Lung (tissue), 12 donors: ENCODE measurements around the gene KIAA1143. TPM values are rescaled to one million over a fixed set of nuclear protein-coding genes. Genes with fewer than 3 reads are reported as not detected.

Source experiments
- ATAC-seq: fragments of 200-7000 bp; cut with Tn5 transposase; one replicate; pipeline ENCODE4 v1.9.1; 2020; ENCODE audit warnings: moderate number of reproducible peaks; ENCODE audit not compliant: insufficient read depth, low FRiP score
- DNase-seq, 3 donors: peaks; one replicate each; pipeline ENCODE4 v3.0.0-alpha.2; 2013 to 2017
- H3K27ac ChIP-seq, 2 donors: one replicate each; pipeline ENCODE4 v1.5.1; 2013; ENCODE audit warnings: mild to moderate bottlenecking in 2 of 2, moderate library complexity in 2 of 2, control low read depth in 1 of 2, inconsistent platforms in 1 of 2, low read depth in 1 of 2, low read length in 1 of 2
- H3K27me3 ChIP-seq, 3 donors: one replicate each; pipeline ENCODE4 v1.5.1; 2013; ENCODE audit warnings: low read length in 2 of 3; ENCODE audit not compliant: control insufficient read depth in 3 of 3, insufficient read depth in 3 of 3
- H3K36me3 ChIP-seq, 4 donors: one replicate each; pipeline ENCODE4 v1.5.1; 2013; ENCODE audit warnings: low read length in 4 of 4, mild to moderate bottlenecking in 1 of 4, moderate library complexity in 1 of 4; ENCODE audit not compliant: control insufficient read depth in 4 of 4, insufficient read depth in 4 of 4
- H3K4me1 ChIP-seq, 5 donors: one replicate each; pipeline ENCODE4 v1.5.1; 2013; ENCODE audit warnings: low read length in 5 of 5, mild to moderate bottlenecking in 2 of 5, moderate library complexity in 1 of 5; ENCODE audit not compliant: control insufficient read depth in 5 of 5, insufficient read depth in 5 of 5
- H3K4me3 ChIP-seq: one replicate; pipeline ENCODE4 v1.5.1; 2013; ENCODE audit warnings: mild to moderate bottlenecking, control low read depth, moderate library complexity
- H3K9ac ChIP-seq, 2 donors: one replicate each; pipeline ENCODE4 v1.5.1; 2013; ENCODE audit warnings: low read length in 2 of 2, control low read depth in 1 of 2; ENCODE audit not compliant: insufficient read depth in 1 of 2
- H3K9me3 ChIP-seq, 4 donors: one replicate each; pipeline ENCODE4 v1.5.1; 2013; ENCODE audit warnings: low read length in 3 of 4, mild to moderate bottlenecking in 1 of 4, moderate library complexity in 1 of 4; ENCODE audit not compliant: control insufficient read depth in 4 of 4, insufficient read depth in 3 of 4
- CTCF ChIP-seq: IDR thresholded peaks from 2 replicates; pipeline ENCODE4 v1.5.1; 2012; ENCODE audit warnings: mild to moderate bottlenecking; ENCODE audit errors: control extremely low read depth, extremely low read depth
- WGBS, 2 donors: extraction: QIAGEN DNeasy Blood & Tissue Kit; methylation state at CpG; one replicate each; pipeline ENCODE4 v1.1.7; 2013; 5-methylcytosine and 5-hydroxymethylcytosine counted together
- polyA plus RNA-seq, 2 donors: library from polyadenylated mRNA; stranded (reverse); fragments of 200-250 nt; gene quantifications; one replicate each; pipeline ENCODE4 v1.2.1, GENCODE V29; 2013
- total RNA-seq, 2 donors: library from RNA; depleted of rRNA in 1 of 2; stranded (reverse); fragments of >200 nt in 1 of 2; gene quantifications; one replicate each; pipeline ENCODE4 v1.2.1, GENCODE V29; 2014 to 2021
- donor health status: control.
- donor health status: control.
- donor health status: Bipolar disorder and iron deficiency.
- donor health status: healthy.
- donor health status: DM: yes; HTN: yes; CAD: no.

KIAA1143 gene
- total and polyA plus RNA-seq, 4 donors, result 9.3 to 27.5 (median 15.5) TPM

- Histone ChIP-seq H3K27ac (peak within 1 kb of the TSS; percentile 74 to 78), H3K4me3 (peak within 1 kb of the TSS; percentile 91), H3K36me3 (peaks cover 0 to 15% (median 3%) of the 10 kb centered on the region in 4 donors), H3K9me3 (peaks cover 6 to 22% (median 8%) of the 10 kb centered on the region in 4 donors), H3K27me3 (no peaks in the 10 kb centered on the region), H3K9ac (peak within 1 kb of the TSS; percentile 40 to 71), H3K4me1 (peaks cover 0 to 5% (median 4%) of the 10 kb centered on the region in 5 donors)
- ATAC-seq (peak; percentile 92), DNase-seq (peak; percentile 92 to 97 (median 94))
- WGBS, 2 donors, result 2 to 4% methylated on average over 32 to 36 of the region's 36 CpGs
- TF ChIP-seq CTCF, result peak; percentile 8
These were observed 48.9 kb downstream of the KIAA1143 start, which contains the start of gene ZNF502 for GRCh38 chr3:44712455-44713075. Gene ZNF502 (plus strand): TSS chr3:44712660. CDS start chr3:44720262, 7,602 bp downstream.

Other genes starting within 250 kb of the KIAA1143 start
- gene ZKSCAN7, start 206.4 kb downstream of the KIAA1143 start, total RNA-seq, result 10 to 100 TPM in 1 of 2 donors, 1 to 10 TPM in 1; 3.7 to 12.2 TPM
- gene ZKSCAN7, start 206.4 kb downstream of the KIAA1143 start, polyA plus RNA-seq, result 1 to 10 TPM; 1.7 to 2.4 TPM
- gene ZNF660, start 176.7 kb downstream of the KIAA1143 start, total RNA-seq, result 1 to 10 TPM; 3.7 to 8.7 TPM
- gene ZNF660, start 176.7 kb downstream of the KIAA1143 start, polyA plus RNA-seq, result 1 to 10 TPM in 1 of 2 donors, under 1 TPM in 1; 0.64 to 1.1 TPM
- gene ZNF197, start 136.6 kb downstream of the KIAA1143 start, total RNA-seq, result 10 to 100 TPM; 11.5 to 30.0 TPM
- gene ZNF197, start 136.6 kb downstream of the KIAA1143 start, polyA plus RNA-seq, result 1 to 10 TPM; 5.3 to 6.9 TPM
- gene ZNF35, start 112.9 kb downstream of the KIAA1143 start, total RNA-seq, result 10 to 100 TPM in 1 of 2 donors, 1 to 10 TPM in 1; 8.1 to 10.2 TPM
- 1 to 10 TPM; 3.6 to 5.4 TPM for gene ZNF35, start 112.9 kb downstream of the KIAA1143 start, polyA plus RNA-seq
- 1 to 10 TPM; 3.8 to 7.6 TPM for gene ZNF502, start 49.0 kb downstream of the KIAA1143 start, total RNA-seq
- gene ZNF502, start 49.0 kb downstream of the KIAA1143 start, polyA plus RNA-seq, result 1 to 10 TPM; 1.8 to 2.0 TPM
- 1 to 10 TPM; 4.0 to 6.8 TPM for gene ZNF501, start 32.0 kb downstream of the KIAA1143 start, total RNA-seq
- gene ZNF501, start 32.0 kb downstream of the KIAA1143 start, polyA plus RNA-seq, result 1 to 10 TPM; 1.2 to 1.4 TPM
- gene KIF15, start 175 bp upstream of the KIAA1143 start, total RNA-seq, result 1 to 10 TPM in 1 of 2 donors, under 1 TPM in 1; 0.64 to 4.0 TPM
- gene KIF15, start 175 bp upstream of the KIAA1143 start, polyA plus RNA-seq, result 1 to 10 TPM in 1 of 2 donors, under 1 TPM in 1; 0.65 to 1.2 TPM
- 10 to 100 TPM; 12.8 to 14.3 TPM for gene TMEM42, start 100.3 kb upstream of the KIAA1143 start, total RNA-seq
- 10 to 100 TPM; 12.0 to 24.6 TPM for gene TMEM42, start 100.3 kb upstream of the KIAA1143 start, polyA plus RNA-seq
- gene TGM4, start 113.0 kb upstream of the KIAA1143 start, total RNA-seq, result not detected
- under 1 TPM in 1 of 2 donors, not detected in 1; 0.01 TPM for gene TGM4, start 113.0 kb upstream of the KIAA1143 start, polyA plus RNA-seq
- 10 to 100 TPM; 93.9 to 96.2 TPM for gene ZDHHC3, start 214.6 kb upstream of the KIAA1143 start, total RNA-seq
- 10 to 100 TPM; 49.8 to 62.0 TPM for gene ZDHHC3, start 214.6 kb upstream of the KIAA1143 start, polyA plus RNA-seq
- 10 to 100 TPM; 37.4 to 52.3 TPM for gene EXOSC7, start 214.6 kb upstream of the KIAA1143 start, total RNA-seq
- gene EXOSC7, start 214.6 kb upstream of the KIAA1143 start, polyA plus RNA-seq, result 10 to 100 TPM; 40.8 to 67.2 TPM